Tibial nerve (tissue), 4 donors: ENCODE results near the gene WNT3A. TPM values are rescaled to one million over a fixed set of nuclear protein-coding genes. Genes with fewer than 3 reads are reported as not detected.

Experiments
- DNase-seq, 2 donors: peaks; one replicate each; pipeline ENCODE4 v3.0.0-alpha.2; 2019; ENCODE audit warnings: low spot score in 2 of 2
- H3K27ac ChIP-seq, 4 donors: fragments of 200-600 bp; sonication (generic) in 3 of 4; one replicate each; pipeline ENCODE4 v1.5.1; 2017 to 2019; ENCODE audit warnings: mild to moderate bottlenecking in 1 of 4
- H3K27me3 ChIP-seq, 2 donors: fragments of 200-600 bp; sonication (generic) in 1 of 2; one replicate each; pipeline versions ENCODE4 v1.5.1 to v1.6.0; 2017 to 2019
- H3K36me3 ChIP-seq, 3 donors: fragments of 200-600 bp; sonication (generic); one replicate each; pipeline ENCODE4 v1.5.1; 2018 to 2019
- H3K4me1 ChIP-seq, 4 donors: fragments of 200-600 bp; sonication (generic) in 3 of 4; one replicate each; pipeline ENCODE4 v1.5.1; 2017 to 2019
- H3K4me3 ChIP-seq, 4 donors: fragments of 200-600 bp; sonication (generic) in 3 of 4; one replicate each; pipeline ENCODE4 v1.5.1; 2017 to 2019; ENCODE audit warnings: mild to moderate bottlenecking in 1 of 4, moderate library complexity in 1 of 4
- H3K9me3 ChIP-seq, 4 donors: fragments of 200-600 bp; sonication (generic) in 3 of 4; one replicate each; pipeline ENCODE4 v1.5.1; 2017 to 2019
- CTCF ChIP-seq, 5 experiments: fragments of 200-600 bp in 3 of 5; fragments of 450-650 bp in 2 of 5; sonication (generic) in 3 of 5; IDR thresholded peaks; one replicate each; pipeline ENCODE4 v1.5.1; 2016 to 2019; ENCODE audit warnings: antibody characterized with exemption in 5 of 5, mild to moderate bottlenecking in 3 of 5, moderate library complexity in 2 of 5
- EP300 ChIP-seq, 2 donors: sonication (generic); formaldehyde crosslinking; IDR thresholded peaks; one replicate each; pipeline ENCODE4 v1.6.1; 2017; ENCODE audit warnings: antibody characterized with exemption in 2 of 2, mild to moderate bottlenecking in 1 of 2
- POLR2A ChIP-seq, 2 donors: fragments of 450-650 bp; IDR thresholded peaks; one replicate each; pipeline ENCODE4 v1.6.1; 2017; ENCODE audit warnings: antibody characterized with exemption in 2 of 2, mild to moderate bottlenecking in 2 of 2, moderate library complexity in 2 of 2
- WGBS, 2 donors: methylation state at CpG; one replicate each; pipeline ENCODE4 v1.1.5; 2018; 5-methylcytosine and 5-hydroxymethylcytosine counted together
- total RNA-seq, 4 donors: library from RNA; depleted of rRNA; stranded (reverse); fragments of >200 nt; gene quantifications; one replicate each; pipeline ENCODE4 v1.1.0, GENCODE V29; 2016

Gene WNT3A
- total RNA-seq, 4 donors from 2014 or later, result not detected

GRCh38 chr1:228058949-228059633 is 52.3 kb downstream of the WNT3A start:
- peaks cover 0 to 63% of the 10 kb centered on the region in 2 donors for H3K27me3 ChIP-seq
- TF ChIP-seq CTCF (IDR thresholded peaks at IDR 0.05), result no peak
- TF ChIP-seq EP300 (IDR thresholded peaks at IDR 0.05), result no peak
- TF ChIP-seq POLR2A (IDR thresholded peaks at IDR 0.05), result no peak
- H3K4me3 ChIP-seq, result peak overlapping the region in 1 of 4 donors; percentile 27
- DNase-seq, result peak in 1 of 2 donors; percentile 10
- H3K4me1 ChIP-seq, result peaks cover 0 to 22% (median 5%) of the 10 kb centered on the region in 4 donors
- H3K9me3 ChIP-seq, result peaks cover 0 to 21% (median 0%) of the 10 kb centered on the region in 4 donors
- 12 to 15% methylated on average over 28 to 37 of the region's 66 CpGs for WGBS, 2 donors
- no peaks in the 10 kb centered on the region for H3K36me3 ChIP-seq
- no peak overlapping the region for H3K27ac ChIP-seq

GRCh38 chr1:228059634-228060457 is 53.0 kb downstream of the WNT3A start:
- H3K9me3 ChIP-seq, result peaks cover 0 to 14% (median 0%) of the 10 kb centered on the region in 4 donors
- H3K4me3 ChIP-seq, result peak overlapping the region in 2 of 4 donors; percentile 10 to 27
- H3K4me1 ChIP-seq, result peaks cover 0 to 22% (median 5%) of the 10 kb centered on the region in 4 donors
- H3K27ac ChIP-seq, result no peak overlapping the region
- DNase-seq, result peak in 1 of 2 donors; percentile 7
- TF ChIP-seq EP300 (IDR thresholded peaks at IDR 0.05), result no peak
- TF ChIP-seq CTCF (IDR thresholded peaks at IDR 0.05), result no peak
- no peak for TF ChIP-seq POLR2A (IDR thresholded peaks at IDR 0.05)
- 3 to 12% methylated on average over 10 to 16 of the region's 33 CpGs for WGBS, 2 donors
- no peaks in the 10 kb centered on the region for H3K36me3 ChIP-seq
- peaks cover 0 to 67% of the 10 kb centered on the region in 2 donors for H3K27me3 ChIP-seq

GRCh38 chr1:228060458-228061190 is 53.8 kb downstream of the WNT3A start:
- Histone ChIP-seq H3K9me3 (peaks cover 0 to 14% (median 0%) of the 10 kb centered on the region in 4 donors), H3K36me3 (no peaks in the 10 kb centered on the region), H3K4me1 (peaks cover 0 to 22% (median 5%) of the 10 kb centered on the region in 4 donors), H3K4me3 (peak overlapping the region in 1 of 4 donors; percentile 10), H3K27me3 (peaks cover 0 to 75% of the 10 kb centered on the region in 2 donors), H3K27ac (no peak overlapping the region)
- no peak for TF ChIP-seq POLR2A (IDR thresholded peaks at IDR 0.05)
- no peak for TF ChIP-seq EP300 (IDR thresholded peaks at IDR 0.05)
- TF ChIP-seq CTCF (IDR thresholded peaks at IDR 0.05), result no peak
- peak in 1 of 2 donors; percentile 8 for DNase-seq
- 11 to 15% methylated on average over 22 to 24 of the region's 34 CpGs for WGBS, 2 donors

GRCh38 chr1:228061411-228062084 is 54.8 kb downstream of the WNT3A start:
- Histone ChIP-seq H3K27me3 (peaks cover 0 to 84% of the 10 kb centered on the region in 2 donors), H3K36me3 (no peaks in the 10 kb centered on the region)
- WGBS, 2 donors, result 74 to 78% methylated on average over 7 to 8 of the region's 10 CpGs

More at GRCh38 chr1:228061411-228062084, 54.8 kb downstream of the WNT3A start:
- DNase-seq, result peak in 1 of 2 donors; percentile 0
- Histone ChIP-seq H3K27ac (no peak overlapping the region), H3K4me3 (no peak overlapping the region), H3K4me1 (peaks cover 0 to 22% (median 5%) of the 10 kb centered on the region in 4 donors), H3K9me3 (peaks cover 0 to 11% (median 0%) of the 10 kb centered on the region in 4 donors)
- TF ChIP-seq EP300 (IDR thresholded peaks at IDR 0.05) (no peak), POLR2A (IDR thresholded peaks at IDR 0.05) (no peak), CTCF (IDR thresholded peaks at IDR 0.05) (no peak)
